GM23338 (cell line): ENCODE measurements around the gene ROR1. TPM values are rescaled to one million over a fixed set of nuclear protein-coding genes. Genes with fewer than 3 reads are reported as not detected.

Source experiments
- ATAC-seq: fragments of 200-7000 bp; cut with Tn5 transposase; 3 replicates; pipeline ENCODE4 v1.9.1; 2020
- DNase-seq: peaks from one replicate; pipeline ENCODE4 v3.0.0-alpha.2; 2015; ENCODE audit warnings: low spot score
- H2AFZ ChIP-seq: fragments of 200-600 bp; sonication (generic); 2 replicates; pipeline ENCODE4 v1.8.0; 2016; ENCODE audit warnings: antibody characterized with exemption, mild to moderate bottlenecking, moderate library complexity
- H3F3A ChIP-seq: fragments of 200-600 bp; sonication (generic); replicated peaks from 2 replicates; pipeline ENCODE4 v1.8.0; 2017; ENCODE audit warnings: antibody characterized with exemption, mixed run types, low read depth
- H3K27ac ChIP-seq: fragments of 200-600 bp; sonication (generic); 2 replicates; pipeline ENCODE4 v1.6.1; 2016; ENCODE audit warnings: low read depth
- H3K27me3 ChIP-seq: fragments of 200-600 bp; sonication (generic); 2 replicates; pipeline ENCODE4 v1.8.0; 2016; ENCODE audit warnings: mild to moderate bottlenecking, mixed run types, moderate library complexity; ENCODE audit not compliant: insufficient read depth
- H3K36me3 ChIP-seq: fragments of 200-600 bp; sonication (generic); 2 replicates; pipeline ENCODE4 v1.8.0; 2016; ENCODE audit warnings: mild to moderate bottlenecking; ENCODE audit not compliant: insufficient read depth
- H3K4me1 ChIP-seq: fragments of 200-600 bp; sonication (generic); 2 replicates; pipeline ENCODE4 v1.8.0; 2016; ENCODE audit warnings: mild to moderate bottlenecking, moderate library complexity; ENCODE audit not compliant: insufficient read depth
- H3K4me2 ChIP-seq: fragments of 200-600 bp; sonication (generic); 2 replicates; pipeline ENCODE4 v1.7.1; 2017; ENCODE audit warnings: mixed run types
- H3K4me3 ChIP-seq: fragments of 200-600 bp; sonication (generic); 2 replicates; pipeline ENCODE4 v1.6.1; 2016; ENCODE audit warnings: mixed run types
- H3K79me2 ChIP-seq: fragments of 200-600 bp; sonication (generic); replicated peaks from 2 replicates; pipeline ENCODE4 v1.8.0; 2017; ENCODE audit warnings: mild to moderate bottlenecking; ENCODE audit not compliant: insufficient read depth
- H3K9me2 ChIP-seq: fragments of 200-600 bp; sonication (generic); 2 replicates; pipeline ENCODE4 v1.8.0; 2017; ENCODE audit not compliant: insufficient read depth
- H4K20me1 ChIP-seq: fragments of 200-600 bp; sonication (generic); replicated peaks from 2 replicates; pipeline ENCODE4 v1.8.0; 2017; ENCODE audit warnings: mild to moderate bottlenecking; ENCODE audit not compliant: insufficient read depth
- H3K27ac Mint-ChIP-seq: 2 replicates; pipeline ENCODE4 v1.8.0; 2020; ENCODE audit warnings: inconsistent platforms, mild to moderate bottlenecking, moderate library complexity, mixed read lengths
- H3K27me3 Mint-ChIP-seq: 3 replicates; pipeline ENCODE4 v1.8.0; 2022; ENCODE audit warnings: low read depth, mild to moderate bottlenecking, moderate library complexity, mixed read lengths, inconsistent platforms; ENCODE audit not compliant: insufficient read depth, poor library complexity
- H3K36me3 Mint-ChIP-seq: 3 replicates; pipeline ENCODE4 v1.8.0; 2021; ENCODE audit warnings: low read depth, mild to moderate bottlenecking, inconsistent platforms, moderate library complexity, mixed read lengths
- H3K4me1 Mint-ChIP-seq: 3 replicates; pipeline ENCODE4 v1.8.0; 2020; ENCODE audit warnings: mild to moderate bottlenecking, inconsistent platforms, mixed read lengths
- H3K4me3 Mint-ChIP-seq: 3 replicates; pipeline ENCODE4 v1.8.0; 2021; ENCODE audit warnings: moderate library complexity, mild to moderate bottlenecking, inconsistent platforms, mixed read lengths
- H3K9me3 Mint-ChIP-seq: 3 replicates; pipeline ENCODE4 v1.8.0; 2020; ENCODE audit warnings: moderate library complexity, mild to moderate bottlenecking, inconsistent platforms, mixed read lengths
- CREB1 ChIP-seq: fragments of 250-450 bp; sonication (Bioruptor Pico); IDR thresholded peaks from 2 replicates; pipeline ENCODE4 v1.5.0; 2020; ENCODE audit warnings: low read depth, mild to moderate bottlenecking, moderate library complexity
- ETS1 ChIP-seq: IDR thresholded peaks from 2 replicates; pipeline ENCODE4 v1.6.1; 2016; ENCODE audit warnings: antibody characterized with exemption
- EZH2 ChIP-seq: fragments of 200-600 bp; sonication (generic); IDR thresholded peaks from one replicate; pipeline ENCODE4 v1.8.0; 2017; ENCODE audit warnings: antibody characterized with exemption, mild to moderate bottlenecking, low read depth; ENCODE audit not compliant: unreplicated experiment
- EZH2phosphoT487 ChIP-seq: fragments of 200-600 bp; sonication (generic); IDR thresholded peaks from one replicate; pipeline ENCODE4 v1.8.1; 2018; ENCODE audit warnings: antibody characterized with exemption; ENCODE audit not compliant: unreplicated experiment
- JUNB ChIP-seq: IDR thresholded peaks from one replicate; pipeline ENCODE4 v1.6.1; 2016; ENCODE audit warnings: antibody characterized with exemption; ENCODE audit not compliant: unreplicated experiment
- NANOG ChIP-seq: IDR thresholded peaks from 2 replicates; pipeline ENCODE4 v1.6.1; 2016; ENCODE audit warnings: antibody characterized with exemption, borderline replicate concordance
- POLR2AphosphoS5 ChIP-seq: IDR thresholded peaks from 2 replicates; pipeline ENCODE4 v1.6.1; 2016; ENCODE audit warnings: antibody characterized with exemption, low read depth
- STAT1 ChIP-seq: IDR thresholded peaks from one replicate; pipeline ENCODE4 v1.6.1; 2016; ENCODE audit warnings: antibody characterized with exemption; ENCODE audit not compliant: unreplicated experiment
- ZNF114 ChIP-seq: fragments of 250-450 bp; sonication (Bioruptor Pico); IDR thresholded peaks from 2 replicates; pipeline ENCODE4 v1.5.0; 2020; ENCODE audit warnings: mild to moderate bottlenecking, moderate library complexity
- ZNF331 ChIP-seq: fragments of 250-450 bp; sonication (Bioruptor Pico); IDR thresholded peaks from 2 replicates; pipeline ENCODE4 v1.5.0; 2020; ENCODE audit warnings: low read depth, mild to moderate bottlenecking, moderate library complexity
- polyA plus RNA-seq: library from polyadenylated mRNA; unstranded; fragments of >200 nt; fragmentation: Nextera tagmentation; extraction: Ambion mirVana; gene quantifications from 2 replicates; pipeline ENCODE4 v1.2.1, GENCODE V29; 2016
- total RNA-seq: library from RNA; depleted of rRNA; stranded (reverse); fragments of >200 nt; shearing (Covaris generic); gene quantifications from 2 replicates; pipeline ENCODE4 v1.2.3, GENCODE V29; 2014
- TF ChIP-seq, protein P1 (sequence below): fragments of 250-450 bp; sonication (Bioruptor Pico); IDR thresholded peaks from 2 replicates; pipeline ENCODE4 v1.5.0; 2020; ENCODE audit warnings: mild to moderate bottlenecking, moderate library complexity
- TF ChIP-seq, protein P2 (sequence below): IDR thresholded peaks from one replicate; pipeline ENCODE4 v1.6.1; 2018; ENCODE audit warnings: antibody characterized with exemption; ENCODE audit not compliant: unreplicated experiment
- TF ChIP-seq, protein P3 (sequence below), 2 experiments: fragments of 200-600 bp in 1 of 2; sonication (generic) in 1 of 2; conservative IDR thresholded peaks; 2 replicates each; pipeline versions ENCODE4 v1.5.1 to v1.6.1; 2016 to 2017; ENCODE audit warnings: antibody characterized with exemption in 2 of 2, low read depth in 2 of 2, mild to moderate bottlenecking in 2 of 2, moderate library complexity in 1 of 2

Gene ROR1
- total and polyA plus RNA-seq, 2 experiments from 2014 or later, result 59.7 to 96.0 TPM

- H3K36me3 Mint-ChIP-seq, result no peaks in the 10 kb centered on the region
- peak; percentile 78 for ATAC-seq
- H3K27me3 Mint-ChIP-seq, result no peaks in the 10 kb centered on the region
These were observed 308.6 kb downstream of the ROR1 start for GRCh38 chr1:64082459-64082858.

More at GRCh38 chr1:64082459-64082858, 308.6 kb downstream of the ROR1 start:
- no peak overlapping the region for H2AFZ ChIP-seq
- H3F3A ChIP-seq, result no peaks in the 10 kb centered on the region
- H3K9me2 ChIP-seq, result no peaks in the 10 kb centered on the region
- TF ChIP-seq, protein P1, sequence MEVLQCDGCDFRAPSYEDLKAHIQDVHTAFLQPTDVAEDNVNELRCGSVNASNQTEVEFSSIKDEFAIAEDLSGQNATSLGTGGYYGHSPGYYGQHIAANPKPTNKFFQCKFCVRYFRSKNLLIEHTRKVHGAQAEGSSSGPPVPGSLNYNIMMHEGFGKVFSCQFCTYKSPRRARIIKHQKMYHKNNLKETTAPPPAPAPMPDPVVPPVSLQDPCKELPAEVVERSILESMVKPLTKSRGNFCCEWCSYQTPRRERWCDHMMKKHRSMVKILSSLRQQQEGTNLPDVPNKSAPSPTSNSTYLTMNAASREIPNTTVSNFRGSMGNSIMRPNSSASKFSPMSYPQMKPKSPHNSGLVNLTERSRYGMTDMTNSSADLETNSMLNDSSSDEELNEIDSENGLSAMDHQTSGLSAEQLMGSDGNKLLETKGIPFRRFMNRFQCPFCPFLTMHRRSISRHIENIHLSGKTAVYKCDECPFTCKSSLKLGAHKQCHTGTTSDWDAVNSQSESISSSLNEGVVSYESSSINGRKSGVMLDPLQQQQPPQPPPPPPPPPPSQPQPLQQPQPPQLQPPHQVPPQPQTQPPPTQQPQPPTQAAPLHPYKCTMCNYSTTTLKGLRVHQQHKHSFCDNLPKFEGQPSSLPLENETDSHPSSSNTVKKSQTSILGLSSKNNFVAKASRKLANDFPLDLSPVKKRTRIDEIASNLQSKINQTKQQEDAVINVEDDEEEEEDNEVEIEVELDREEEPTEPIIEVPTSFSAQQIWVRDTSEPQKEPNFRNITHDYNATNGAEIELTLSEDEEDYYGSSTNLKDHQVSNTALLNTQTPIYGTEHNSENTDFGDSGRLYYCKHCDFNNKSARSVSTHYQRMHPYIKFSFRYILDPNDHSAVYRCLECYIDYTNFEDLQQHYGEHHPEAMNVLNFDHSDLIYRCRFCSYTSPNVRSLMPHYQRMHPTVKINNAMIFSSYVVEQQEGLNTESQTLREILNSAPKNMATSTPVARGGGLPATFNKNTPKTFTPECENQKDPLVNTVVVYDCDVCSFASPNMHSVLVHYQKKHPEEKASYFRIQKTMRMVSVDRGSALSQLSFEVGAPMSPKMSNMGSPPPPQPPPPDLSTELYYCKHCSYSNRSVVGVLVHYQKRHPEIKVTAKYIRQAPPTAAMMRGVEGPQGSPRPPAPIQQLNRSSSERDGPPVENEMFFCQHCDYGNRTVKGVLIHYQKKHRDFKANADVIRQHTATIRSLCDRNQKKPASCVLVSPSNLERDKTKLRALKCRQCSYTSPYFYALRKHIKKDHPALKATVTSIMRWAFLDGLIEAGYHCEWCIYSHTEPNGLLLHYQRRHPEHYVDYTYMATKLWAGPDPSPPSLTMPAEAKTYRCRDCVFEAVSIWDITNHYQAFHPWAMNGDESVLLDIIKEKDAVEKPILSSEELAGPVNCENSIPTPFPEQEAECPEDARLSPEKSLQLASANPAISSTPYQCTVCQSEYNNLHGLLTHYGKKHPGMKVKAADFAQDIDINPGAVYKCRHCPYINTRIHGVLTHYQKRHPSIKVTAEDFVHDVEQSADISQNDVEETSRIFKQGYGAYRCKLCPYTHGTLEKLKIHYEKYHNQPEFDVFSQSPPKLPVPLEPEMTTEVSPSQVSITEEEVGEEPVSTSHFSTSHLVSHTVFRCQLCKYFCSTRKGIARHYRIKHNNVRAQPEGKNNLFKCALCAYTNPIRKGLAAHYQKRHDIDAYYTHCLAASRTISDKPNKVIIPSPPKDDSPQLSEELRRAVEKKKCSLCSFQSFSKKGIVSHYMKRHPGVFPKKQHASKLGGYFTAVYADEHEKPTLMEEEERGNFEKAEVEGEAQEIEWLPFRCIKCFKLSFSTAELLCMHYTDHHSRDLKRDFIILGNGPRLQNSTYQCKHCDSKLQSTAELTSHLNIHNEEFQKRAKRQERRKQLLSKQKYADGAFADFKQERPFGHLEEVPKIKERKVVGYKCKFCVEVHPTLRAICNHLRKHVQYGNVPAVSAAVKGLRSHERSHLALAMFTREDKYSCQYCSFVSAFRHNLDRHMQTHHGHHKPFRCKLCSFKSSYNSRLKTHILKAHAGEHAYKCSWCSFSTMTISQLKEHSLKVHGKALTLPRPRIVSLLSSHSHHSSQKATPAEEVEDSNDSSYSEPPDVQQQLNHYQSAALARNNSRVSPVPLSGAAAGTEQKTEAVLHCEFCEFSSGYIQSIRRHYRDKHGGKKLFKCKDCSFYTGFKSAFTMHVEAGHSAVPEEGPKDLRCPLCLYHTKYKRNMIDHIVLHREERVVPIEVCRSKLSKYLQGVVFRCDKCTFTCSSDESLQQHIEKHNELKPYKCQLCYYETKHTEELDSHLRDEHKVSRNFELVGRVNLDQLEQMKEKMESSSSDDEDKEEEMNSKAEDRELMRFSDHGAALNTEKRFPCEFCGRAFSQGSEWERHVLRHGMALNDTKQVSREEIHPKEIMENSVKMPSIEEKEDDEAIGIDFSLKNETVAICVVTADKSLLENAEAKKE, result no peak
- TF ChIP-seq, protein P2, sequence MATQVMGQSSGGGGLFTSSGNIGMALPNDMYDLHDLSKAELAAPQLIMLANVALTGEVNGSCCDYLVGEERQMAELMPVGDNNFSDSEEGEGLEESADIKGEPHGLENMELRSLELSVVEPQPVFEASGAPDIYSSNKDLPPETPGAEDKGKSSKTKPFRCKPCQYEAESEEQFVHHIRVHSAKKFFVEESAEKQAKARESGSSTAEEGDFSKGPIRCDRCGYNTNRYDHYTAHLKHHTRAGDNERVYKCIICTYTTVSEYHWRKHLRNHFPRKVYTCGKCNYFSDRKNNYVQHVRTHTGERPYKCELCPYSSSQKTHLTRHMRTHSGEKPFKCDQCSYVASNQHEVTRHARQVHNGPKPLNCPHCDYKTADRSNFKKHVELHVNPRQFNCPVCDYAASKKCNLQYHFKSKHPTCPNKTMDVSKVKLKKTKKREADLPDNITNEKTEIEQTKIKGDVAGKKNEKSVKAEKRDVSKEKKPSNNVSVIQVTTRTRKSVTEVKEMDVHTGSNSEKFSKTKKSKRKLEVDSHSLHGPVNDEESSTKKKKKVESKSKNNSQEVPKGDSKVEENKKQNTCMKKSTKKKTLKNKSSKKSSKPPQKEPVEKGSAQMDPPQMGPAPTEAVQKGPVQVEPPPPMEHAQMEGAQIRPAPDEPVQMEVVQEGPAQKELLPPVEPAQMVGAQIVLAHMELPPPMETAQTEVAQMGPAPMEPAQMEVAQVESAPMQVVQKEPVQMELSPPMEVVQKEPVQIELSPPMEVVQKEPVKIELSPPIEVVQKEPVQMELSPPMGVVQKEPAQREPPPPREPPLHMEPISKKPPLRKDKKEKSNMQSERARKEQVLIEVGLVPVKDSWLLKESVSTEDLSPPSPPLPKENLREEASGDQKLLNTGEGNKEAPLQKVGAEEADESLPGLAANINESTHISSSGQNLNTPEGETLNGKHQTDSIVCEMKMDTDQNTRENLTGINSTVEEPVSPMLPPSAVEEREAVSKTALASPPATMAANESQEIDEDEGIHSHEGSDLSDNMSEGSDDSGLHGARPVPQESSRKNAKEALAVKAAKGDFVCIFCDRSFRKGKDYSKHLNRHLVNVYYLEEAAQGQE, result no peak
- TF ChIP-seq POLR2AphosphoS5 (no peak), STAT1 (no peak), EZH2 (no peak), ETS1 (no peak), JUNB (no peak), ZNF331 (CRISPR knock-in tag) (no peak), ZNF114 (no peak), EZH2phosphoT487 (no peak), CREB1 (CRISPR knock-in tag) (no peak), NANOG (no peak)
- TF ChIP-seq, protein P3, sequence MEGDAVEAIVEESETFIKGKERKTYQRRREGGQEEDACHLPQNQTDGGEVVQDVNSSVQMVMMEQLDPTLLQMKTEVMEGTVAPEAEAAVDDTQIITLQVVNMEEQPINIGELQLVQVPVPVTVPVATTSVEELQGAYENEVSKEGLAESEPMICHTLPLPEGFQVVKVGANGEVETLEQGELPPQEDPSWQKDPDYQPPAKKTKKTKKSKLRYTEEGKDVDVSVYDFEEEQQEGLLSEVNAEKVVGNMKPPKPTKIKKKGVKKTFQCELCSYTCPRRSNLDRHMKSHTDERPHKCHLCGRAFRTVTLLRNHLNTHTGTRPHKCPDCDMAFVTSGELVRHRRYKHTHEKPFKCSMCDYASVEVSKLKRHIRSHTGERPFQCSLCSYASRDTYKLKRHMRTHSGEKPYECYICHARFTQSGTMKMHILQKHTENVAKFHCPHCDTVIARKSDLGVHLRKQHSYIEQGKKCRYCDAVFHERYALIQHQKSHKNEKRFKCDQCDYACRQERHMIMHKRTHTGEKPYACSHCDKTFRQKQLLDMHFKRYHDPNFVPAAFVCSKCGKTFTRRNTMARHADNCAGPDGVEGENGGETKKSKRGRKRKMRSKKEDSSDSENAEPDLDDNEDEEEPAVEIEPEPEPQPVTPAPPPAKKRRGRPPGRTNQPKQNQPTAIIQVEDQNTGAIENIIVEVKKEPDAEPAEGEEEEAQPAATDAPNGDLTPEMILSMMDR (conservative IDR thresholded peaks at IDR 0.05; ENCODE audit: low read depth in 2 of 2), result no peak
- H3K4me1 ChIP-seq, result no peaks in the 10 kb centered on the region
- H3K27me3 ChIP-seq, result no peaks in the 10 kb centered on the region
- no peaks in the 10 kb centered on the region for H3K36me3 ChIP-seq
- H3K27ac ChIP-seq, result no peak overlapping the region
- peaks cover 19% of the 10 kb centered on the region for H4K20me1 ChIP-seq
- no peaks in the 10 kb centered on the region for H3K9me3 Mint-ChIP-seq
- H3K4me2 ChIP-seq, result no peak overlapping the region
- peaks cover 16% of the 10 kb centered on the region; the same call in 1 of the 2 replicates for H3K79me2 ChIP-seq
- H3K4me3 Mint-ChIP-seq, result no peak overlapping the region
- no peak for DNase-seq
- H3K27ac Mint-ChIP-seq, result no peak overlapping the region
- no peaks in the 10 kb centered on the region; the same call in 2 of the 3 replicates for H3K4me1 Mint-ChIP-seq
- no peak overlapping the region for H3K4me3 ChIP-seq
